Nucleus accumbens (tissue), 56 donors: ENCODE measurements around the gene CELA2B.
"Not testable (repeated sequence)": the region's sequence is repeated elsewhere in the genome, so short reads cannot be mapped to it uniquely, and the experiment has no call there.

ENCODE experiments used
- DNase-seq, 56 donors: peaks; one replicate each; lab custom pipeline; 2025; lab: John Stamatoyannopoulos, UW

The CELA2B gene

GRCh38 chr1:15444468-15445389 lies 31.2 kb upstream of the CELA2B start:
- no peak for DNase-seq

- no peak for DNase-seq
Measured at GRCh38 chr1:15445390-15446122, 30.3 kb upstream of the CELA2B start.

GRCh38 chr1:15446212-15446611 lies 29.7 kb upstream of the CELA2B start:
- no peak for DNase-seq

- no peak for DNase-seq
Measured at GRCh38 chr1:15448877-15449462, 26.9 kb upstream of the CELA2B start.

- no peak for DNase-seq
Measured at GRCh38 chr1:15449567-15449966, 26.3 kb upstream of the CELA2B start.

- DNase-seq = no peak
Measured at GRCh38 chr1:15451014-15451722, 24.7 kb upstream of the CELA2B start.

- DNase-seq = no peak
Measured at GRCh38 chr1:15452216-15452615, 23.7 kb upstream of the CELA2B start.

GRCh38 chr1:15452866-15453571 lies 22.9 kb upstream of the CELA2B start:
- no peak for DNase-seq

GRCh38 chr1:15453734-15454133 lies 22.2 kb upstream of the CELA2B start:
- no peak for DNase-seq

GRCh38 chr1:15454256-15454655 lies 21.6 kb upstream of the CELA2B start:
- no peak for DNase-seq

GRCh38 chr1:15455522-15455921 lies 20.4 kb upstream of the CELA2B start:
- no peak for DNase-seq

- DNase-seq = no peak
Measured at GRCh38 chr1:15456313-15456954, 19.5 kb upstream of the CELA2B start, which contains the start of gene CELA2A. TSS of gene CELA2A (plus strand) at chr1:15456732. CDS start at chr1:15456754, 22 bp downstream.

- DNase-seq = no peak
Measured at GRCh38 chr1:15457585-15457984, 18.3 kb upstream of the CELA2B start.

- not testable (repeated sequence) for DNase-seq
Measured at GRCh38 chr1:15458388-15458787, 17.5 kb upstream of the CELA2B start.

GRCh38 chr1:15459771-15460707 lies 15.9 kb upstream of the CELA2B start:
- DNase-seq = peak in 1 of 56 donors; percentile 3

- DNase-seq = no peak
Measured at GRCh38 chr1:15460708-15461095, 15.2 kb upstream of the CELA2B start.

GRCh38 chr1:15463064-15463800 lies 12.7 kb upstream of the CELA2B start:
- DNase-seq = not testable (repeated sequence)

GRCh38 chr1:15463926-15464322 lies 12.0 kb upstream of the CELA2B start:
- not testable (repeated sequence) for DNase-seq
